ENCODE data around the gene RMI2. TPM values are rescaled to one million over a fixed set of nuclear protein-coding genes. Genes with fewer than 3 reads are reported as not detected.
"Not testable (repeated sequence)": the region's sequence is repeated elsewhere in the genome, so short reads cannot be mapped to it uniquely, and the experiment has no call there.

Gene RMI2
- polyA plus RNA-seq (2013, experiment 1 of 2; ENCODE audit: insufficient read length) = 12.5 TPM
- 11.6 TPM for polyA plus RNA-seq (2013, experiment 2 of 2; ENCODE audit: insufficient read length)

GRCh38 chr16:11345040-11345862 is at the start of gene RMI2:
TSS of gene RMI2 (plus strand) at chr16:11345459. CDS start at chr16:11345472, 13 bp downstream.
- peak; percentile 95 for DNase-seq

- no peak for DNase-seq
Measured at GRCh38 chr16:11295672-11296071, 49.6 kb upstream of the RMI2 start.

- DNase-seq = no peak
Measured at GRCh38 chr16:11296351-11296705, 48.9 kb upstream of the RMI2 start.

- DNase-seq = peak; percentile 25
Measured at GRCh38 chr16:11296706-11297491, 48.4 kb upstream of the RMI2 start.

- DNase-seq = peak; percentile 68
Measured at GRCh38 chr16:11297492-11298142, 47.6 kb upstream of the RMI2 start.

GRCh38 chr16:11298143-11298900 is 46.9 kb upstream of the RMI2 start:
- DNase-seq = no peak

- DNase-seq = not testable (repeated sequence)
Measured at GRCh38 chr16:11298950-11299547, 46.2 kb upstream of the RMI2 start.

- no peak for DNase-seq
Measured at GRCh38 chr16:11299865-11300559, 45.2 kb upstream of the RMI2 start.

- DNase-seq = no peak
Measured at GRCh38 chr16:11300560-11300892, 44.7 kb upstream of the RMI2 start.

- DNase-seq = no peak
Measured at GRCh38 chr16:11301645-11302501, 43.4 kb upstream of the RMI2 start.

GRCh38 chr16:11302977-11303376 is 42.3 kb upstream of the RMI2 start:
- DNase-seq = no peak

- DNase-seq = no peak
Measured at GRCh38 chr16:11303405-11304138, 41.7 kb upstream of the RMI2 start.

- DNase-seq = no peak
Measured at GRCh38 chr16:11306381-11306780, 38.9 kb upstream of the RMI2 start.

- no peak for DNase-seq
Measured at GRCh38 chr16:11306997-11307638, 38.1 kb upstream of the RMI2 start.

GRCh38 chr16:11307639-11308492 is 37.4 kb upstream of the RMI2 start:
- DNase-seq = no peak

- DNase-seq = no peak
Measured at GRCh38 chr16:11308493-11309283, 36.6 kb upstream of the RMI2 start.

Data from fibroblast of skin of abdomen (primary cell).